K562 (cell line): ENCODE data around the gene SEC14L5. TPM values are rescaled to one million over a fixed set of nuclear protein-coding genes. Genes with fewer than 3 reads are reported as not detected.

ENCODE experiments used
- ATAC-seq: fragments of 200-7000 bp; cut with Tn5 transposase; 3 replicates; pipeline ENCODE4 v1.9.1; 2020; ENCODE audit warnings: moderate library complexity
- BruUV-seq: library from RNA; stranded (reverse); fragments of 400-500 nt; replicated peaks from 2 replicates; lab custom pipeline; 2021; lab: Mats Ljungman, UMichigan
- CTCF ChIA-PET: fragments of 300-600 bp; formaldehyde crosslinking; extraction: SDS; loops from one replicate; lab custom pipeline; 2021; ENCODE audit warnings: low intra/inter-chr PET ratio; lab: Yijun Ruan, JAX
- POLR2A ChIA-PET: fragments of 300-600, 350-650 bp; sonication (Branson Sonifier 250); formaldehyde crosslinking; extraction: SDS; loops from one replicate; lab custom pipeline; 2021; ENCODE audit warnings: antibody characterized with exemption, inconsistent platforms; lab: Yijun Ruan, JAX
- DNase-seq, 4 experiments: peaks; one replicate each; pipeline versions ENCODE4 v3.0.0 to v3.0.0-alpha.2; 2011 to 2018; ENCODE audit warnings: low spot score in 3 of 4, mixed read lengths in 3 of 4; ENCODE audit errors: extremely low read depth in 1 of 4
- FAIRE-seq: peaks from 2 replicates; lab custom pipeline; 2011; peaks lifted over from hg19 to GRCh38; lab: Jason Lieb, UNC
- H2AFZ ChIP-seq: 2 replicates; pipeline ENCODE4 v1.6.0; 2011; ENCODE audit warnings: low read depth, low read length, control low read depth, inconsistent platforms
- H3K27ac ChIP-seq: fragments of 200-600 bp; 3 replicates; pipeline ENCODE4 v1.8.0; 2011; ENCODE audit warnings: low read depth, mild to moderate bottlenecking, control low read depth, inconsistent platforms, low read length, moderate library complexity, mixed read lengths; ENCODE audit errors: extremely low read depth
- H3K27me3 ChIP-seq, 2 experiments: fragments of 300-600 bp in 1 of 2; 2 replicates in 1 of 2; 3 replicates in 1 of 2; pipeline versions ENCODE4 v1.6.0 to v1.8.0; 2011; ENCODE audit warnings: inconsistent platforms in 2 of 2, low read length in 2 of 2, mild to moderate bottlenecking in 1 of 2, mixed read lengths in 1 of 2, moderate library complexity in 1 of 2; ENCODE audit not compliant: control insufficient read depth in 2 of 2, insufficient read depth in 2 of 2
- H3K36me3 ChIP-seq: fragments of 300-600 bp; 3 replicates; pipeline ENCODE4 v1.8.0; 2011; ENCODE audit warnings: mild to moderate bottlenecking, low read length, inconsistent platforms; ENCODE audit not compliant: control insufficient read depth, insufficient read depth
- H3K4me1 ChIP-seq, 2 experiments: fragments of 200-600 bp in 1 of 2; replicated peaks in 1 of 2; 2 replicates in 1 of 2; 3 replicates in 1 of 2; pipeline versions ENCODE4 v1.5.1 to v1.8.0; 2011; ENCODE audit warnings: inconsistent platforms in 2 of 2, low read length in 2 of 2, mild to moderate bottlenecking in 1 of 2, mixed read lengths in 1 of 2, moderate library complexity in 1 of 2; ENCODE audit not compliant: control insufficient read depth in 2 of 2, insufficient read depth in 2 of 2
- H3K4me2 ChIP-seq: 2 replicates; pipeline ENCODE4 v1.6.1; 2011; ENCODE audit warnings: low read length, control low read depth, inconsistent platforms, mixed read lengths; ENCODE audit not compliant: insufficient read depth
- H3K4me3 ChIP-seq: fragments of 200-600 bp; sonication (generic), shearing (Covaris generic); 2 replicates; pipeline ENCODE4 v1.5.1; 2016; ENCODE audit warnings: control low read depth, inconsistent platforms
- H3K79me2 ChIP-seq: fragments of 200-600 bp; 3 replicates; pipeline ENCODE4 v1.8.0; 2011; ENCODE audit warnings: low read length, inconsistent platforms; ENCODE audit not compliant: control insufficient read depth, insufficient read depth
- H3K9ac ChIP-seq, 2 experiments: 2 replicates each; pipeline versions ENCODE4 v1.6.0 to v1.6.1; 2011; ENCODE audit warnings: low read depth in 2 of 2, low read length in 2 of 2, control low read depth in 1 of 2, inconsistent platforms in 1 of 2, mild to moderate bottlenecking in 1 of 2, mixed read lengths in 1 of 2; ENCODE audit not compliant: insufficient read depth in 1 of 2
- H3K9me1 ChIP-seq: one replicate; pipeline ENCODE4 v1.6.0; 2011; ENCODE audit warnings: inconsistent platforms, mild to moderate bottlenecking, low read length, moderate library complexity; ENCODE audit not compliant: control insufficient read depth, insufficient read depth
- H3K9me3 ChIP-seq: replicated peaks from 2 replicates; pipeline ENCODE4 v1.5.1; 2011; ENCODE audit warnings: low read depth, low read length, inconsistent platforms; ENCODE audit not compliant: control insufficient read depth, insufficient read depth
- H4K20me1 ChIP-seq: replicated peaks from 2 replicates; pipeline ENCODE4 v1.6.1; 2011; ENCODE audit warnings: low read length, inconsistent platforms, mixed read lengths; ENCODE audit not compliant: control insufficient read depth, insufficient read depth
- HBP1 ChIP-seq: fragments of 450-650 bp; formaldehyde crosslinking; IDR thresholded peaks from 2 replicates; pipeline ENCODE4 v1.4.0; 2022; ENCODE audit warnings: missing genetic modification characterization
- RAD51 ChIP-seq: fragments of 450-650 bp; IDR thresholded peaks from 2 replicates; pipeline ENCODE4 v1.7.1; 2016; ENCODE audit warnings: low read depth, mild to moderate bottlenecking, borderline replicate concordance
- YY1 ChIP-seq, 3 experiments: IDR thresholded peaks; 2 replicates each; pipeline ENCODE4 v1.6.1; 2011; ENCODE audit warnings: low read length in 2 of 3, mild to moderate bottlenecking in 2 of 3, moderate library complexity in 2 of 3, borderline replicate concordance in 1 of 3, control low read depth in 1 of 3, low read depth in 1 of 3; ENCODE audit not compliant: insufficient read depth in 3 of 3, insufficient replicate concordance in 2 of 3, control insufficient read depth in 1 of 3, insufficient read length in 1 of 3; ENCODE audit errors: extremely low read depth in 1 of 3
- WGBS: fragments of 100-300 bp; shearing (Covaris generic); methylation state at CpG from one replicate; pipeline ENCODE4 v1.1.6; 2016; ENCODE audit warnings: low coverage, mixed read lengths; ENCODE audit not compliant: insufficient coverage; ENCODE audit errors: missing lambda C conversion rate; 5-methylcytosine and 5-hydroxymethylcytosine counted together
- in situ Hi-C: fragments of 300-500 bp; cut with MboI; formaldehyde crosslinking; loops from 4 replicates; pipeline ENCODE4 v1.15.0; 2018; ENCODE audit warnings: inconsistent platforms, mixed read lengths
- intact Hi-C: fragments of 100-400 bp; cut with micrococcal nuclease; formaldehyde crosslinking; loops from 2 replicates; pipeline ENCODE4 v1.14.2; 2022
- polyA plus RNA-seq, 8 experiments: library from polyadenylated mRNA; depleted of rRNA in 4 of 8; stranded (reverse) in 5 of 8; unstranded in 3 of 8; fragments of >200 nt; fragmentation: Nextera tagmentation in 2 of 8; fragmentation: Illumina TruSeq in 1 of 8; extraction: Ambion mirVana in 2 of 8; extraction: Trizol in 1 of 8; gene quantifications; 2 replicates each; pipeline versions ENCODE4 v1.2.1 to v1.2.3, GENCODE V29; 2011 to 2014; ENCODE audit warnings: inconsistent platforms in 1 of 8, missing spikeins in 1 of 8
- total RNA-seq, 7 experiments: library from RNA; depleted of rRNA in 6 of 7; stranded (reverse); fragments of >200 nt in 6 of 7; fragmentation: Illumina TruSeq in 2 of 7; extraction: Trizol in 2 of 7; gene quantifications; 2 replicates each; pipeline versions ENCODE4 v1.2.1 to v1.2.3, GENCODE V29; 2011 to 2021; ENCODE audit warnings: low replicate concordance in 1 of 7

The SEC14L5 gene
- total and polyA plus RNA-seq, 9 of the 15 experiments (the other 6 are each of a cell fraction or from before 2014, with no cell fraction given) = 0.11 TPM; not detected in 8

DNA sequence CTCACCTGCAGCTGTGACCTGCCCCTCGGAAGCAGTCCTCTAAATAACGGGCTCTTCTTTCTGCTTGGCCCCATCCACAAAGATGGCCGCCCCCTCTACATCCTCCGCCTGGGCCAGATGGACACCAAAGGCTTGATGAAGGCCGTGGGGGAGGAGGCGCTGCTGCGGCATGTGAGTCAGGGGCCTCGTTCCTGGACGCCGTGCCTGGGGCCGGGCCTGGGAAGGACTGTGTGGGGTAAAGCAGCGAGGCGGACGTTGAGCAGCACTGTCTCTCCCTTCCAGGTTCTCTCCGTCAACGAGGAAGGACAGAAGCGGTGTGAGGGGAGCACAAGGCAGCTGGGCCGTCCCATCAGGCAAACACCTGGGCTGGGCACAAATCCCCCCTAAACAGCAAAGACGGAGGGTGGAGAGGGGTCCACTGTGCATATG is 42.5 kb downstream of the SEC14L5 start:
- no peaks in the 10 kb centered on the region for H3K36me3 ChIP-seq
- in situ Hi-C loops (no loop called here), intact Hi-C loops (no loop called here)
- 4% methylated on average over 19 of the region's 19 CpGs for WGBS
- DNase-seq (no peak), FAIRE-seq (no peak), ATAC-seq (peak; percentile 49; the same call in 2 of the 3 replicates)
- no peak overlapping the region for H2AFZ ChIP-seq
- H3K9me3 ChIP-seq = no peaks in the 10 kb centered on the region
- H3K79me2 ChIP-seq = no peaks in the 10 kb centered on the region
- 0 out of 2 replicates have a peak, but pooled peaks cover 2% of the 10 kb centered on the region for H4K20me1 ChIP-seq
- no peak overlapping the region for H3K27ac ChIP-seq
- H3K4me2 ChIP-seq = no peak overlapping the region
- peaks cover 45 to 73% of the 10 kb centered on the region in 2 experiments; a peak in 4 of 5 replicates for H3K27me3 ChIP-seq
- H3K9me1 ChIP-seq = no peaks in the 10 kb centered on the region
- POLR2A ChIA-PET = no interaction called here
- TF ChIP-seq YY1 (IDR thresholded peaks at IDR 0.05; ENCODE audit: borderline replicate concordance in 1 of 3, control insufficient read depth in 1 of 3, extremely low read depth in 1 of 3, insufficient read depth in 3 of 3, insufficient read length in 1 of 3, insufficient replicate concordance in 2 of 3, low read depth in 1 of 3, low read length in 2 of 3) = peak in 1 of 3 experiments; percentile 79
- no peak for TF ChIP-seq RAD51
- no peak for TF ChIP-seq HBP1 (CRISPR knock-in tag)
- peaks cover 0 to 6% of the 10 kb centered on the region in 2 experiments; a peak in 2 of 5 replicates for H3K4me1 ChIP-seq
- CTCF ChIA-PET = no interaction called here
- no peak overlapping the region for H3K4me3 ChIP-seq
- BruUV-seq = no TSS peak
- H3K9ac ChIP-seq = peak overlapping the region in 1 of 2 experiments; percentile 74; a peak in 2 of 4 replicates
